ENCODE data around the gene TUFT1. TPM values are rescaled to one million over a fixed set of nuclear protein-coding genes. Genes with fewer than 3 reads are reported as not detected.
"Not testable (repeated sequence)": the region's sequence is repeated elsewhere in the genome, so short reads cannot be mapped to it uniquely, and the experiment has no call there.

Gene TUFT1
- total RNA-seq, 1 donor from 2014 or later: 6.8 TPM

GRCh38 chr1:151585622-151586021 is 45.5 kb downstream of the TUFT1 start:
- Histone ChIP-seq H3K9me3 (ENCODE audit: control insufficient read depth in 3 of 3, low read length in 3 of 3) (no peaks in the 10 kb centered on the region), H3K9ac (ENCODE audit: low read depth in 1 of 3, low read length in 3 of 3) (no peak overlapping the region), H3K27me3 (ENCODE audit: control insufficient read depth in 3 of 3, insufficient read depth in 3 of 3, low read length in 3 of 3) (no peaks in the 10 kb centered on the region), H3K4me1 (ENCODE audit: control insufficient read depth in 3 of 3, insufficient read depth in 3 of 3, low read length in 3 of 3) (peaks cover 10 to 17% (median 13%) of the 10 kb centered on the region in 3 donors), H3K4me3 (ENCODE audit: low read length in 3 of 3) (no peak overlapping the region), H3K36me3 (ENCODE audit: control insufficient read depth in 3 of 3, insufficient read depth in 3 of 3, low read length in 3 of 3) (no peaks in the 10 kb centered on the region), H3K27ac (ENCODE audit: low read depth, low read length) (peak overlapping the region; percentile 25)

- Histone ChIP-seq H3K27ac (ENCODE audit: low read depth, low read length) (no peak overlapping the region), H3K9me3 (ENCODE audit: control insufficient read depth in 3 of 3, low read length in 3 of 3) (no peaks in the 10 kb centered on the region), H3K9ac (ENCODE audit: low read depth in 1 of 3, low read length in 3 of 3) (no peak overlapping the region), H3K36me3 (ENCODE audit: control insufficient read depth in 3 of 3, insufficient read depth in 3 of 3, low read length in 3 of 3) (no peaks in the 10 kb centered on the region), H3K4me3 (ENCODE audit: low read length in 3 of 3) (no peak overlapping the region), H3K4me1 (ENCODE audit: control insufficient read depth in 3 of 3, insufficient read depth in 3 of 3, low read length in 3 of 3) (peaks cover 0 to 3% (median under 1%) of the 10 kb centered on the region in 3 donors), H3K27me3 (ENCODE audit: control insufficient read depth in 3 of 3, insufficient read depth in 3 of 3, low read length in 3 of 3) (no peaks in the 10 kb centered on the region)
These were observed 50.9 kb downstream of the TUFT1 start for GRCh38 chr1:151590961-151591360.

GRCh38 chr1:151593730-151594129 is 53.6 kb downstream of the TUFT1 start:
- Histone ChIP-seq H3K4me3 (ENCODE audit: low read length in 3 of 3) (peak overlapping the region in 1 of 3 donors; percentile 35), H3K36me3 (ENCODE audit: control insufficient read depth in 3 of 3, insufficient read depth in 3 of 3, low read length in 3 of 3) (no peaks in the 10 kb centered on the region), H3K27me3 (ENCODE audit: control insufficient read depth in 3 of 3, insufficient read depth in 3 of 3, low read length in 3 of 3) (no peaks in the 10 kb centered on the region), H3K4me1 (ENCODE audit: control insufficient read depth in 3 of 3, insufficient read depth in 3 of 3, low read length in 3 of 3) (peaks cover 0 to 3% (median 0%) of the 10 kb centered on the region in 3 donors), H3K9ac (ENCODE audit: low read depth in 1 of 3, low read length in 3 of 3) (no peak overlapping the region), H3K9me3 (ENCODE audit: control insufficient read depth in 3 of 3, low read length in 3 of 3) (no peaks in the 10 kb centered on the region), H3K27ac (ENCODE audit: low read depth, low read length) (no peak overlapping the region)

- Histone ChIP-seq H3K27me3 (ENCODE audit: control insufficient read depth in 3 of 3, insufficient read depth in 3 of 3, low read length in 3 of 3) (no peaks in the 10 kb centered on the region), H3K9me3 (ENCODE audit: control insufficient read depth in 3 of 3, low read length in 3 of 3) (no peaks in the 10 kb centered on the region), H3K36me3 (ENCODE audit: control insufficient read depth in 3 of 3, insufficient read depth in 3 of 3, low read length in 3 of 3) (no peaks in the 10 kb centered on the region), H3K9ac (ENCODE audit: low read depth in 1 of 3, low read length in 3 of 3) (no peak overlapping the region), H3K27ac (ENCODE audit: low read depth, low read length) (no peak overlapping the region), H3K4me1 (ENCODE audit: control insufficient read depth in 3 of 3, insufficient read depth in 3 of 3, low read length in 3 of 3) (peaks cover 0 to 3% (median 0%) of the 10 kb centered on the region in 3 donors), H3K4me3 (ENCODE audit: low read length in 3 of 3) (peak overlapping the region in 1 of 3 donors; percentile 35)
These were observed 54.1 kb downstream of the TUFT1 start for GRCh38 chr1:151594143-151594625.

- Histone ChIP-seq H3K9ac (ENCODE audit: low read depth in 1 of 3, low read length in 3 of 3) (no peak overlapping the region), H3K4me3 (ENCODE audit: low read length in 3 of 3) (no peak overlapping the region), H3K9me3 (ENCODE audit: control insufficient read depth in 3 of 3, low read length in 3 of 3) (no peaks in the 10 kb centered on the region), H3K36me3 (ENCODE audit: control insufficient read depth in 3 of 3, insufficient read depth in 3 of 3, low read length in 3 of 3) (no peaks in the 10 kb centered on the region), H3K4me1 (ENCODE audit: control insufficient read depth in 3 of 3, insufficient read depth in 3 of 3, low read length in 3 of 3) (peaks cover 0 to 3% (median 0%) of the 10 kb centered on the region in 3 donors), H3K27me3 (ENCODE audit: control insufficient read depth in 3 of 3, insufficient read depth in 3 of 3, low read length in 3 of 3) (no peaks in the 10 kb centered on the region), H3K27ac (ENCODE audit: low read depth, low read length) (no peak overlapping the region)
These were observed 56.3 kb downstream of the TUFT1 start for GRCh38 chr1:151596166-151596953.

GRCh38 chr1:151602550-151602949 is 62.4 kb downstream of the TUFT1 start:
- not testable (repeated sequence) for H3K9me3 ChIP-seq (ENCODE audit: control insufficient read depth in 3 of 3, low read length in 3 of 3); H3K4me3 ChIP-seq (ENCODE audit: low read length in 3 of 3); H3K9ac ChIP-seq (ENCODE audit: low read depth in 1 of 3, low read length in 3 of 3); H3K27ac ChIP-seq (ENCODE audit: low read depth, low read length); H3K4me1 ChIP-seq (ENCODE audit: control insufficient read depth in 3 of 3, insufficient read depth in 3 of 3, low read length in 3 of 3); H3K36me3 ChIP-seq (ENCODE audit: control insufficient read depth in 3 of 3, insufficient read depth in 3 of 3, low read length in 3 of 3); H3K27me3 ChIP-seq (ENCODE audit: control insufficient read depth in 3 of 3, insufficient read depth in 3 of 3, low read length in 3 of 3)

GRCh38 chr1:151604291-151604690 is 64.2 kb downstream of the TUFT1 start:
- Histone ChIP-seq H3K4me3 (ENCODE audit: low read length in 3 of 3) (no peak overlapping the region), H3K27ac (ENCODE audit: low read depth, low read length) (no peak overlapping the region), H3K4me1 (ENCODE audit: control insufficient read depth in 3 of 3, insufficient read depth in 3 of 3, low read length in 3 of 3) (no peaks in the 10 kb centered on the region), H3K27me3 (ENCODE audit: control insufficient read depth in 3 of 3, insufficient read depth in 3 of 3, low read length in 3 of 3) (peaks cover 0 to 4% (median 0%) of the 10 kb centered on the region in 3 donors), H3K9ac (ENCODE audit: low read depth in 1 of 3, low read length in 3 of 3) (no peak overlapping the region), H3K9me3 (ENCODE audit: control insufficient read depth in 3 of 3, low read length in 3 of 3) (no peaks in the 10 kb centered on the region), H3K36me3 (ENCODE audit: control insufficient read depth in 3 of 3, insufficient read depth in 3 of 3, low read length in 3 of 3) (no peaks in the 10 kb centered on the region)

- Histone ChIP-seq H3K36me3 (ENCODE audit: control insufficient read depth in 3 of 3, insufficient read depth in 3 of 3, low read length in 3 of 3) (no peaks in the 10 kb centered on the region), H3K4me3 (ENCODE audit: low read length in 3 of 3) (no peak overlapping the region), H3K4me1 (ENCODE audit: control insufficient read depth in 3 of 3, insufficient read depth in 3 of 3, low read length in 3 of 3) (peaks cover 0 to 3% (median 2%) of the 10 kb centered on the region in 3 donors), H3K9ac (ENCODE audit: low read depth in 1 of 3, low read length in 3 of 3) (no peak overlapping the region), H3K9me3 (ENCODE audit: control insufficient read depth in 3 of 3, low read length in 3 of 3) (no peaks in the 10 kb centered on the region), H3K27ac (ENCODE audit: low read depth, low read length) (no peak overlapping the region), H3K27me3 (ENCODE audit: control insufficient read depth in 3 of 3, insufficient read depth in 3 of 3, low read length in 3 of 3) (peaks cover 0 to 4% (median 0%) of the 10 kb centered on the region in 3 donors)
These were observed 66.3 kb downstream of the TUFT1 start for GRCh38 chr1:151606384-151606783.

GRCh38 chr1:151606857-151607256 is 66.7 kb downstream of the TUFT1 start:
- no peaks in the 10 kb centered on the region for H3K9me3 ChIP-seq (ENCODE audit: control insufficient read depth in 3 of 3, low read length in 3 of 3)
- no peak overlapping the region for H3K9ac ChIP-seq (ENCODE audit: low read depth in 1 of 3, low read length in 3 of 3)
- peaks cover 0 to 4% (median 0%) of the 10 kb centered on the region in 3 donors for H3K27me3 ChIP-seq (ENCODE audit: control insufficient read depth in 3 of 3, insufficient read depth in 3 of 3, low read length in 3 of 3)
- peaks cover 0 to 4% (median 3%) of the 10 kb centered on the region in 3 donors for H3K4me1 ChIP-seq (ENCODE audit: control insufficient read depth in 3 of 3, insufficient read depth in 3 of 3, low read length in 3 of 3)
- no peaks in the 10 kb centered on the region for H3K36me3 ChIP-seq (ENCODE audit: control insufficient read depth in 3 of 3, insufficient read depth in 3 of 3, low read length in 3 of 3)
- no peak overlapping the region for H3K27ac ChIP-seq (ENCODE audit: low read depth, low read length)
- no peak overlapping the region for H3K4me3 ChIP-seq (ENCODE audit: low read length in 3 of 3)

GRCh38 chr1:151610142-151610541 is 70.0 kb downstream of the TUFT1 start:
- Histone ChIP-seq H3K4me3 (ENCODE audit: low read length in 3 of 3) (no peak overlapping the region), H3K27ac (ENCODE audit: low read depth, low read length) (no peak overlapping the region), H3K36me3 (ENCODE audit: control insufficient read depth in 3 of 3, insufficient read depth in 3 of 3, low read length in 3 of 3) (peaks cover 0 to 3% (median 0%) of the 10 kb centered on the region in 3 donors), H3K27me3 (ENCODE audit: control insufficient read depth in 3 of 3, insufficient read depth in 3 of 3, low read length in 3 of 3) (peaks cover 0 to 4% (median 0%) of the 10 kb centered on the region in 3 donors), H3K9ac (ENCODE audit: low read depth in 1 of 3, low read length in 3 of 3) (no peak overlapping the region), H3K4me1 (ENCODE audit: control insufficient read depth in 3 of 3, insufficient read depth in 3 of 3, low read length in 3 of 3) (peaks cover 12 to 21% (median 13%) of the 10 kb centered on the region in 3 donors), H3K9me3 (ENCODE audit: control insufficient read depth in 3 of 3, low read length in 3 of 3) (no peaks in the 10 kb centered on the region)

All from skeletal muscle tissue (tissue), 4 donors.